Ishikawa (cell line): ENCODE measurements around the gene IMPA2.

ENCODE experiments used
- CEBPB ChIP-seq: IDR thresholded peaks from 2 replicates; pipeline ENCODE4 v1.6.1; 2012
- CREB1 ChIP-seq: IDR thresholded peaks from 2 replicates; pipeline ENCODE4 v1.6.1; 2012; ENCODE audit warnings: low read depth
- EGR1 ChIP-seq: IDR thresholded peaks from 2 replicates; pipeline ENCODE4 v1.6.1; 2012
- EP300 ChIP-seq: IDR thresholded peaks from 2 replicates; pipeline ENCODE4 v1.6.1; 2012; ENCODE audit warnings: borderline replicate concordance
- FOXM1 ChIP-seq: IDR thresholded peaks from 2 replicates; pipeline ENCODE4 v1.6.1; 2012; ENCODE audit warnings: low read depth, borderline replicate concordance
- NFIC ChIP-seq: IDR thresholded peaks from 2 replicates; pipeline ENCODE4 v1.6.1; 2012
- RAD21 ChIP-seq: IDR thresholded peaks from 2 replicates; pipeline ENCODE4 v1.6.1; 2012; ENCODE audit warnings: low read depth
- REST ChIP-seq: IDR thresholded peaks from 2 replicates; pipeline ENCODE4 v1.6.1; 2012; ENCODE audit warnings: low read depth, mild to moderate bottlenecking
- TAF1 ChIP-seq: IDR thresholded peaks from 2 replicates; pipeline ENCODE4 v1.6.1; 2012; ENCODE audit warnings: low read depth, mild to moderate bottlenecking
- TCF12 ChIP-seq: IDR thresholded peaks from 2 replicates; pipeline ENCODE4 v1.6.1; 2012; ENCODE audit warnings: low read depth
- TEAD4 ChIP-seq: IDR thresholded peaks from 2 replicates; pipeline ENCODE4 v1.6.1; 2012
- YY1 ChIP-seq: IDR thresholded peaks from 2 replicates; pipeline ENCODE4 v1.6.1; 2012; ENCODE audit warnings: low read depth
- ZBTB7A ChIP-seq: IDR thresholded peaks from 2 replicates; pipeline ENCODE4 v1.6.1; 2012; ENCODE audit warnings: low read depth
- TF ChIP-seq, protein P1 (sequence below): IDR thresholded peaks from 2 replicates; pipeline ENCODE4 v1.6.1; 2012
- TF ChIP-seq, protein P2 (sequence below): IDR thresholded peaks from 2 replicates; pipeline ENCODE4 v1.6.1; 2012

IMPA2 gene

GRCh38 chr18:11996190-11996754 is 15.0 kb downstream of the IMPA2 start:
- TF ChIP-seq CEBPB (no peak), FOXM1 (no peak), RAD21 (no peak), EGR1 (no peak), ZBTB7A (no peak), CREB1 (no peak), EP300 (no peak), TEAD4 (no peak)
- TF ChIP-seq, protein P1, sequence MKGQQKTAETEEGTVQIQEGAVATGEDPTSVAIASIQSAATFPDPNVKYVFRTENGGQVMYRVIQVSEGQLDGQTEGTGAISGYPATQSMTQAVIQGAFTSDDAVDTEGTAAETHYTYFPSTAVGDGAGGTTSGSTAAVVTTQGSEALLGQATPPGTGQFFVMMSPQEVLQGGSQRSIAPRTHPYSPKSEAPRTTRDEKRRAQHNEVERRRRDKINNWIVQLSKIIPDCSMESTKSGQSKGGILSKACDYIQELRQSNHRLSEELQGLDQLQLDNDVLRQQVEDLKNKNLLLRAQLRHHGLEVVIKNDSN = no peak

GRCh38 chr18:11996907-11997306 is 15.6 kb downstream of the IMPA2 start:
- TF ChIP-seq ZBTB7A (no peak), TCF12 (no peak), EGR1 (no peak), TAF1 (no peak), CREB1 (no peak), YY1 (no peak), TEAD4 (no peak)
- TF ChIP-seq, protein P2, sequence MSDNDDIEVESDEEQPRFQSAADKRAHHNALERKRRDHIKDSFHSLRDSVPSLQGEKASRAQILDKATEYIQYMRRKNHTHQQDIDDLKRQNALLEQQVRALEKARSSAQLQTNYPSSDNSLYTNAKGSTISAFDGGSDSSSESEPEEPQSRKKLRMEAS = no peak
- TF ChIP-seq, protein P1 = no peak

DNA sequence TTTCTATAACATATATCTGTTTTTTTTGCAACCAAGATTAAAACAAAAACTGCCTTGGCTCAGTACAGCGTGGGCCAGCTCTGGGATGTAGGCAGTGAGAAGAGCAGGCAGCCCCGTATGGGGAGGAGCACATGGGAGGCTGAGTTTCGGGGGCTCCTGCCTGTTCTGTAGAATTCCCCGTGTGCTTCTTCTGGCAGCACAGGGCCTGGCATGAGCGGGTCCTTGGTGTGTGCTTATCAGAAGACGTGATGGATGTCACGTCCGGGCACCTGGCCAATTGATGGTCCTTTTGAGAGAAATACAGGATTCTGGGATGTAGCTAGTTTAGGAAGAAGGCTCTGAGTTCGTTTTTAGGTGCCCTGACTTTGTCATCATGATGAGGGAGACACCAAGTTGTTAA is 16.2 kb downstream of the IMPA2 start:
- TF ChIP-seq TCF12 (no peak), RAD21 (no peak), NFIC (no peak), TEAD4 (no peak), YY1 (no peak), FOXM1 (no peak), CEBPB (no peak), EP300 (no peak), REST (no peak), CREB1 (no peak), TAF1 (no peak)
- TF ChIP-seq, protein P1 = no peak
- TF ChIP-seq, protein P2 = no peak

DNA sequence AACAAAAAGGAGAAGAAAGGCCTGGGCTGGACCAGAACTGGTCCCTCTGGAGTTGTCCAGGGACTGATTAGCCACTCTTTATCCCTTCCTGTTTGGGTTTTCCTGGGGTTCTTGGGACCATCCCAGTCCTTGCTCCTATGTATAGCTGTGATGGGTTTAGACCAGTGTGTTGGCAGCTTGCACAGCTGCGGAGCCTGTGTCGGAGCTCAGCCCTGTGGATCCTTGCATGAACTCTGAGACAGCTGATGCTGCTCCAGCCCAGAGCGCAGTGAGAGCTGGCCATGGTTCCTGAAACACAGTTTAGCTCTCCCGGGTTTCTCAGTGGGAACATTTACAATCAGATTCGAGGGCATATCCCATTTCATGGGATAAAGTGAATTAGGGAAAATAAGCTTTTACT is 16.9 kb downstream of the IMPA2 start:
- TF ChIP-seq TCF12 (no peak), REST (peak; percentile 49)

GRCh38 chr18:11999429-11999828 is 18.1 kb downstream of the IMPA2 start:
- TF ChIP-seq, protein P1 = no peak
- TF ChIP-seq TAF1 = no peak

GRCh38 chr18:12000072-12000659 is 18.9 kb downstream of the IMPA2 start:
- TF ChIP-seq EP300 (no peak), TAF1 (no peak), FOXM1 (no peak), REST (no peak), CEBPB (no peak), YY1 (no peak), TCF12 (no peak), TEAD4 (no peak)
- TF ChIP-seq, protein P1 = no peak
- TF ChIP-seq, protein P2 = no peak
